Skeletal muscle cell (primary cell): ENCODE data around the gene TIGAR.

ENCODE experiments used
- DNase-seq: peaks from one replicate; pipeline ENCODE4 v3.0.0-alpha.2; 2010; ENCODE audit warnings: low read depth
- H3K4me3 ChIP-seq: 2 replicates; pipeline ENCODE4 v1.5.1; 2011; ENCODE audit warnings: low read depth, mild to moderate bottlenecking, control low read depth, low read length, moderate library complexity

Gene TIGAR

GRCh38 chr12:4366090-4366489 is 45.1 kb downstream of the TIGAR start:
- H3K4me3 ChIP-seq = no peak overlapping the region
- DNase-seq = no peak

GRCh38 chr12:4369548-4369947 is 48.5 kb downstream of the TIGAR start:
- H3K4me3 ChIP-seq = no peak overlapping the region
- no peak for DNase-seq

GRCh38 chr12:4370265-4370664 is 49.3 kb downstream of the TIGAR start:
- no peak overlapping the region for H3K4me3 ChIP-seq
- no peak for DNase-seq

- no peak overlapping the region for H3K4me3 ChIP-seq
- DNase-seq = no peak
Observed at GRCh38 chr12:4372653-4373052, 51.6 kb downstream of the TIGAR start.

- DNase-seq = no peak
- no peak overlapping the region for H3K4me3 ChIP-seq
Observed at GRCh38 chr12:4375449-4375848, 54.4 kb downstream of the TIGAR start.

GRCh38 chr12:4378772-4379171 is 57.8 kb downstream of the TIGAR start:
- H3K4me3 ChIP-seq = no peak overlapping the region
- DNase-seq = no peak

GRCh38 chr12:4379405-4379804 is 58.4 kb downstream of the TIGAR start, which contains the start of gene FGF23:
Gene FGF23 (minus strand): TSS chr12:4379712. CDS start chr12:4379582, 130 bp downstream.
- no peak within 1 kb of the TSS for H3K4me3 ChIP-seq
- DNase-seq = peak; percentile 8

- no peak overlapping the region for H3K4me3 ChIP-seq
- no peak for DNase-seq
Observed at GRCh38 chr12:4380332-4380731, 59.3 kb downstream of the TIGAR start.

- H3K4me3 ChIP-seq = no peak overlapping the region
- no peak for DNase-seq
Observed at GRCh38 chr12:4383304-4383865, 62.4 kb downstream of the TIGAR start.

- DNase-seq = no peak
- H3K4me3 ChIP-seq = no peak overlapping the region
Observed at GRCh38 chr12:4386801-4387200, 65.8 kb downstream of the TIGAR start.

GRCh38 chr12:4387607-4388006 is 66.6 kb downstream of the TIGAR start:
- H3K4me3 ChIP-seq = no peak overlapping the region
- no peak for DNase-seq

GRCh38 chr12:4388032-4388431 is 67.0 kb downstream of the TIGAR start:
- no peak overlapping the region for H3K4me3 ChIP-seq
- DNase-seq = no peak

GRCh38 chr12:4388662-4389061 is 67.6 kb downstream of the TIGAR start:
- no peak for DNase-seq
- no peak overlapping the region for H3K4me3 ChIP-seq

GRCh38 chr12:4392223-4392742 is 71.3 kb downstream of the TIGAR start:
- no peak for DNase-seq
- no peak overlapping the region for H3K4me3 ChIP-seq

GRCh38 chr12:4393211-4393610 is 72.2 kb downstream of the TIGAR start:
- no peak for DNase-seq
- no peak overlapping the region for H3K4me3 ChIP-seq

GRCh38 chr12:4395818-4396217 is 74.8 kb downstream of the TIGAR start:
- no peak overlapping the region for H3K4me3 ChIP-seq
- no peak for DNase-seq

GRCh38 chr12:4401117-4401516 is 80.1 kb downstream of the TIGAR start:
- H3K4me3 ChIP-seq = no peak overlapping the region
- no peak for DNase-seq

GRCh38 chr12:4402996-4403395 is 82.0 kb downstream of the TIGAR start:
- no peak for DNase-seq
- no peak overlapping the region for H3K4me3 ChIP-seq
